Activated CD4-positive, alpha-beta T cell treated with anti-CD3 and anti-CD28 coated beads, Interleukin-2, amount 50 U/mL, for 1 hour (primary cell): ENCODE data around the gene ERG.

Experiments
- DNase-seq: peaks from one replicate; pipeline ENCODE4 v3.0.0-alpha.2; 2020

Gene ERG

DNA sequence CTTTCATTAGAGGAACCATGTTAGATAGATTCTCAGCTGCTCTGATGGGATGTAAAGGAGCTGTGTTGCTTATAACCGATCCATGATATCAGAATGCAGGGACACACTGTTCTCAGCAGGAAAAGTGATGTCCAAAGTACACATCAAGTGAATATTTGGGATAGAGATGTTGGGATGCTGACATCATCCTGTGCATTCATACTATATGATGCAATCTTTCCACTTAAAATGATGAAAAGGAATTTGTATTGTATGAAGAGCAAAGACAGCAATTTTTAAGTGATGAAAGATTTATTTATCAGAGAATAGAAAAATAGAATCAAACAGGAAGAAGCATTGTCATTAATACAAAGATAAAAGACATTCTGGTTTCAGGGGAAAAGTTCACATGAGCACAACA is 110.1 kb downstream of the ERG start:
- DNase-seq: no peak

- DNase-seq: no peak
Observed at GRCh38 chr21:38386967-38387366, 111.3 kb downstream of the ERG start.

DNA sequence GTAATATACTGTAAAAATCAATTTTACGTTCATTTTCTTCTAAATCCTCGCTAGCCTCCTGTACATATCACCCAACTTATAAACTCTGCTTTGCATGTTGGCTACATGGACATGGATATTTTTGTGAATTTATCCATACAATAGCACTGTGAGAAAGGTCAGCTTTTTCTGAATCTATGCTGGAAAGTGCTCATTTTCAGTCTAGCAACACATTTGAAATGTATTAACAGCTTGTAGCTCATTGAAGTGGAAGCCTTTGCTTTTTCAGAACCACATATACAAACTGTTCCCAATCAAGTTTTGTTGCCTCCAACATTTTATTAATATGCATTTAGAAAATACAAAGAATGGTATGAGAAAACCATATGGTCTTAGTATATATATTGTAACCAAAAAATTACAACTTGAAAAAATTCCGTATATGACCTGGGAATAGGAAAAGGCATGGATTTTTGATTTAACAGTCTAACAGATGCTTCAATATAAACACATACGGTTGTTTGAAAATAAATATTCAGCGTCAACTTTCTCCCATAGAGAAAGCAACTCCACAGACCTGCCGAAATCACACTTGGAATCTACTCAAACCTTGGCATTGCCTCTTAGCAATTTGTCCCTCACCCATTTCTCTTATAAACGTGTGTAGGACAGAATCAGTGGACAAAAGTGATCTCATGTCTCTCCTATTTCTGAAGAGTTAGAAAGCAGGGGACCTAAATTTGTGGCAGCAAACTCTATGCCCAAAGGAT is 112.7 kb downstream of the ERG start:
- no peak for DNase-seq

DNA sequence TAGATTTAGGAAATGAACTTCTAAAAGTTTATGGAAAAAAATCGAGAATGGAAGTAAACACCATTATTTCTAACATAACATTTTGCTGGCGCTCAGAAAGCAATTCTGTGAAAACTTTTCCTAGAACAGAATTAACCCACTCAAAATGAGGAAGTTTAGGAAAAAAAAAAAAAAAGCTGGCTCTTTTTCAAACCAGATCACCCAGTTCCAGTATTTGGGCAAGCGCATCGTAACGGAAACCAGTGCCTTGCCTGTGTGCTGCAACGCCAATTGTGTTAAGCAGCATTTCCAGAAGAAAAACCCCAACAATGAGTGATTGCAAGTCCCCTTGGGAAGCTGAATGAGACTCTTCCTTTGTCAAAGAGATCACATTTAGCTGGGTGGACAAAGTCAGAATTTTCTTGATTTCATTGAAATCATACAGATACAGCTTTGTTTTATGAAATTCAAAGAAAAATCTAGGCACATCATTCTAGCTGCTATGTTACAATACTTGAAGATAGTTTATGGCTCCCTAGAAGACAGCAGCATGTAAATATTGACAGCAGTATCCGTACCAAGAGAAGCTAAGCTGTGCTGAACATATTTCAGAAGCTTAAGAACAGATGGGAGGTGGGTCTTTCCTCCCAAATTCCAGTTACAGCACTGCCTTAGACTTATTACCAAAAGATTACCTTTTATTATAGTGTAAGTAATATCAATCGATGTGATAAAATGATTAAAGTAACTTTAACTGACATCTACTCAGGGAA is 113.4 kb downstream of the ERG start:
- no peak for DNase-seq

- no peak for DNase-seq
Observed at GRCh38 chr21:38384238-38384560, 114.1 kb downstream of the ERG start.

DNA sequence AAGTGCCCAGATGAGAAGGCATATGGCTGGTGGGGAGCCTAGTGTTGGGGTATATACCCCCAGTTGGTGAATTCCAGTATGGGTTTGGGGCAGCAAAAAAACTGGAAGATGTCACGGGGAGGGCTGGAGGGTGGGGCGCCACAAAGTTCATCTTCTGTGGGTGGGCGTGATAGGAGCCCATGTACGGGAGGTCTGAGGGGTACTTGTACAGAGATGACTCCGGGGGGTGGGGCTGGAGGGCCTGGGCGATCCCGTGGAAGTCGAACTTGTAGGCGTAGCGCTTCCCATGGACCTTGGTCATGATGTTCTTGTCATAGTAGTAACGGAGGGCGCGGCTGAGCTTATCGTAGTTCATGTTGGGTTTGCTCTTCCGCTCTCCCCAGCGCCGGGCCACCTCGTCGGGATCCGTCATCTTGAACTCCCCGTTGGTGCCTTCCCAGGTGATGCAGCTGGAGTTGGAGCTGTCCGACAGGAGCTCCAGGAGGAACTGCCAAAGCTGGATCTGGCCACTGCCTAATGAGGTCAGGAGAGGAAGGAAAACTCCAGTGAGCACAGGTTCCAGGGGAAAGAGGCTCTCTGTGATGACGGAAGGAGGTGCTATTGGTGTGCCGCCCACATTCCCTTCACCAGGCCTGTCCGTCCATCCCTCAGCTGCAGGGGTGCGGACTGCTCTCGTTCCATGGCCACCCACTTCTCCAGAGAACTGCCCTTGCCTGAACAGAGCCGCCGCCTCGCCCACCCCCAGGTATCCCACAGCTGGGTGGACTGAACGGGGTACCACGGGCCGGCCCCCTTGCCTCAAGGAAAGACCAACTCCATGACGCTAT is 114.7 kb downstream of the ERG start:
- no peak for DNase-seq

- no peak for DNase-seq
Observed at GRCh38 chr21:38380481-38381137, 117.7 kb downstream of the ERG start.

- no peak for DNase-seq
Observed at GRCh38 chr21:38379147-38379546, 119.1 kb downstream of the ERG start.

- DNase-seq: no peak
Observed at GRCh38 chr21:38377165-38378088, 120.8 kb downstream of the ERG start.

DNA sequence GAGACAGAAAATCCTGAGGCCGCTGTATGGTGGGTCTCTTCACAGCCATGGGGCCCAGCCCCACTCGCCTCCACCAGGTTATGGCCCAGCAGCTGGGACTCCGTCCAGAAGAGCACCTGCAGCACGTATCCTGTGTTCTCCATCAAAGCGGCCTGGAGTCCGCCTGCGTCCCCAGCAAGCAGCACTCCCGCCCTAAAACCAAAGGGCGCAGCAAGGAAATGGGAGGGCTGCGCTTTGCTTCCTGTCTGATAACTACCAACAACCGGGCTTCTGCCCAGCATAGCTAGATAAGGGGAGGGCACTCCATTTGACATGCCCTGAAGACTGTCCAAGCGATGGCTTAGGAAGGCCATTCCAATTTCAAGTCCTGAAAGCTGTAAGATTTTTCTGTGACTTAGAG is 121.6 kb downstream of the ERG start:
- no peak for DNase-seq

DNA sequence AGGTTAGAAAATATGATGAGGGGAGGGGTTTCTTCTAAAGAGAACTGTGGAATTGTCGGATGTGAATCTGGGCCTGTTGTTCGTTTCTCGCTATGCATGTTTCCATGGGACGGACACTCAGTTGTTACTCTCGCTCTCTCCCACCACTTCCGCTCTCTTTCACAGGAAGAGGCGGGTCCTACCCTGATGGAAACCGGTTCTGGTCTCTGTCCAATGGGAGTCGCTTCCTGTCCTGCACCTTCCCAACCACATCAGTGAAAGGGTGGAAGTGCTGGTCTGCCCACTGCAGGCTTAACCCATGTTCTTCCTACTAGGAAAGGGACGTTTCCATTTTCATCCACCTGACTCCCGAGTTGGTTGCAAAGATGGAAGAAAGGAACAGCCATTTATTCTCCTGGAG is 122.0 kb downstream of the ERG start:
- DNase-seq: no peak

DNA sequence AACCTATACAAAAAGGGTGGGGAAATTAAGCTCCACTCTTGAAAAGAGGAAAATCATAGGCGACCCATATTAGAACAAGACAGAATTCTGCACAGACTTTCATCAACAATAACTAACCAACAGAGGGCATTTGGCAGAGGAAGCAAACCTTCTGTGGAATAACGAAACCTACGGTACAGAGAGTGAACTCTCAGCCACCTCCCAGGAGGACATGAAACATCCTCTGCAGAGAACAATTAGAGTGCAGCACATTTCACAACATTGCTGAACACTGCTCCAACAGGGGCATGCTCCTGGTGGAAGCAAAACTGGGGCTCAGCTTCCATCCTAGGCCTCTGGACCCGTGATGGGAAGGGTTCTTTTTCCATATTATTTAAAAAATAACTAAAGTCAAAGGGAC is 130.6 kb downstream of the ERG start:
- DNase-seq: no peak

DNA sequence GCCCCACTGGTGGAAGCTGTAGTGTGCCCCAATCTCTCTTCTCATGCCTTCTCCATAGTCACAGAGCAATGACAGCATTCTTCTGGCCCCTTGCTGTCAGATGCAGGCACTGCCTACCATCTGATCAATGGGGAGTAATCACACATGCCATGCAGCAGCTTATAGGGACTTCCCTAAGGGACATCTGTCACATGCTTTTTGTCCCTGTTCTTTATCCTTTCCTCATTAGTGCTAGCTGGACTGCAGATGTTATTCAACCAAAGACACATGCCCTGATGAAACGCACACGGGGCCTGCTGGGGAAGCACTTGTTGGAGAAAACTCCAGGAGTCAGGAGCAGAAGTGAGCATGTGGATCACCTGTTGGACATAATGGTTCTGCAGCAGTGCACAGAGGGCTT is 132.8 kb downstream of the ERG start:
- no peak for DNase-seq

DNA sequence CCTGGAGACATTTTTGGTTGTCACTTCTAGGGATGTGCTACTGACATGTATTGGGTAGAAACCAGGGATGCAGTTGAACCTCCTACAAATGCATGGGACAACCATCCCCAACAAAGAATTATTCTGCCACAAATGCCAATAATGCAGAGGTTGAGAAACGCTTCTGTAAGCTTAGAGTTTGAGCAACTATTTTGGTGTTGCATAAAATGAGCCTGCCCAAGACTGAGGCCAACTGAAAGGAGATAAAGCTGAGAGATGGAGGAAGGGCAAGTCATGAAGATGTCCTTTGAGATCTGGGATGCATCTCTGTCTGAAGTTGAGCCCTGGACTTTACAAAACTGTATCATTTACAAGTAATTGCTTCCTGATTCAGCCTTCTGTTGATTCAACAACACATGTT is 134.6 kb downstream of the ERG start:
- DNase-seq: no peak

- no peak for DNase-seq
Observed at GRCh38 chr21:38361324-38361723, 137.0 kb downstream of the ERG start.

DNA sequence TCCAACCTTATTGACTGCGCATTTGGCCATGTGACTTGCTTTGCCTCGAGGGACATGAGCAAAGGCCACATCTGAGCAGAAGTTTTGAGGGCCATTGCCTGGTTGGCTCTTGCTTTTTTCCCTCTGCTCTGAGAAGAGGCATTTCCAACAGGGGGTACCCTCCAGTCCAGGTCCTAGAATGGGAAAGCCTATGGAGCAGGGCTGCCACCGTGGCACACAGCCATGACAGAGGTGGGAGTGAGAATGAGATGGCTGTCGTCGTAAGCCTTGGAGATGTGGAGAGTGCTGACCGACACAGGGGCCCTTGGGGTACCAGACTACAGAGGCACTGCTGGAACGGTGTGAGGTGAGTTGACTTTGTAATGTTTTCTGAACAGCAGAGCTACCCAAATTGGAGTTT is 138.4 kb downstream of the ERG start:
- no peak for DNase-seq

DNA sequence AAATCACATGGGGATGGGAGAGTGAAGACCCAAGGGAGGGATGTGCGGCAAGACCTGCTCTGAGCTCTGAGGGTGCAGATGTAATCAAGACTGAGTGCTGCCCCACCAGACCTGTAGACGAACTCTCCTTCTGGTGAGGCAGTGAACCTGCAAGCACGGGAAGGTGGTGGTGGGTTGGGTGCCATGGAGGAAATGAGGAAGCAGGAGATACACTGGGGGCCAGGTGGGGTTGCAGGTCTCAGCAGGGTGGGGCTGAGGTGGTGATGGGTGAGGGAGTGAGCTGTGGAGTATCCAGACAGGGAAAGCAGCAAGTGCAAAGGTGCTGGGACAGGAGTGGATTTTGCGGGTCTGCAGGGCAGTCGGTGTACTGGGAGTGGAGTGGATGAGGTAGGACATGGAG is 139.2 kb downstream of the ERG start:
- DNase-seq: no peak

GRCh38 chr21:38358666-38359065 is 139.6 kb downstream of the ERG start:
- no peak for DNase-seq

- DNase-seq: no peak
Observed at GRCh38 chr21:38358098-38358497, 140.2 kb downstream of the ERG start.

DNA sequence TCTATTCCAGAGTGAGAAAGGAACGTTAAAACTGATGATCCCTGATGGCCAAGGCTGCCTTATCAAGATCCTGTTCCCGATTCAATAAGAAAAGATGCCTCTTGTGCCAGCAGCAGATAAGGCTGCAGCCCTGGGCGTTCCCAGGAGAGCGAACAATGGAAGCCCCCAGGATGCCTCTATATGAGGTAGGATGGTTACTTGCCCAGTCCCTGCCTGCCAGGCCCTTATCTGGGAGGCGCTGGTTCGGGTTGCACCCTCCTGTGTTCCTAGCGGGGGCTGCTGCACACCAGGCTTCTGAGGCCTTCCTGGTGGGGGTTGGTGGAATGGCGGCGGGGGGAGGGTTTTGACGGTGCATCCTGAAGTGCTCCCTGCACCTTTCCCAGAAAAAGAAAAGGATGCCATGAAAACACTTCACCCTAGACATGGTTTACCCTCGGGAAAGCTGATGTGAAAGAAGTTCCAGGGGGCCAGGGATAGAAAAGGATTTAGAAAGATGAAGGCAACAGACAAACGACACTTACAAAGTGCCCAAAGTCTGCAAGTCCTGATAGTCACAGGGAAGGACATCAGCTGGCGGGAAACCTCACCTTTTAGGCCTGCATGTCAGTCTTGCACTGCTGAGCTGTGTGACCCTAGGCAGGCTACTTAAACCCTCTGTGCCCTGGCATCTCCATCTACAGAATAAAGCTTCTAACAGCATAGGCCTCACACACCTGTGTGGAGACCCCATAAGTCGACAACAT is 141.2 kb downstream of the ERG start:
- no peak for DNase-seq

- peak; percentile 73 for DNase-seq
Observed at GRCh38 chr21:38355992-38356781, 142.1 kb downstream of the ERG start.
